Subcutaneous adipose tissue (tissue), 4 donors: ENCODE results near the gene LHFPL2. TPM values are rescaled to one million over a fixed set of nuclear protein-coding genes. Genes with fewer than 3 reads are reported as not detected.

Experiments
- total RNA-seq, 4 donors: library from RNA; depleted of rRNA; stranded (reverse); fragments of >200 nt; gene quantifications; one replicate each; pipeline ENCODE4 v1.1.0, GENCODE V29; 2016
- TF ChIP-seq, protein P1 (sequence below): fragments of 450-650 bp; IDR thresholded peaks from one replicate; pipeline ENCODE4 v1.5.1; 2016; ENCODE audit warnings: low read depth, mild to moderate bottlenecking, control low read depth, antibody characterized with exemption, moderate library complexity

The LHFPL2 gene
- total RNA-seq, 4 donors from 2014 or later: 18.5 to 104 (median 30.0) TPM

DNA sequence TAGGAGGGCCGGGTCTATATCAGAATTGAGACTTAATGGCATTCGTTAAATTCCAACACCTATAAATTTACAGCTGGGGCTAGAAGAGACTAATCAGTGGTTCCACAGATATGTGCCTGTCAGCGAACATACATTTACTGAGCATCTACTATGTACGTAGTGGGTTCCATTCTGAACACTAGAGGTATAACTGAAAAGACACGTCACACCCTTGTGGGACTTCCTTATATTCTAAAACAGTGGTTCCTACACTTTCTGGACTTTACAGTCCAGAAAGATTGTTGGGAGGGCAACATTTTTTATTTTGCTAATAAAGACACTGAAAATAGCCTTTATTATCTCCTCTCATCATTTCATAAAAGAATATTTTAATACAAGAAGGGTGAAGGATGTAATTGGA, 147.7 kb downstream of the LHFPL2 start:
- TF ChIP-seq, protein P1, sequence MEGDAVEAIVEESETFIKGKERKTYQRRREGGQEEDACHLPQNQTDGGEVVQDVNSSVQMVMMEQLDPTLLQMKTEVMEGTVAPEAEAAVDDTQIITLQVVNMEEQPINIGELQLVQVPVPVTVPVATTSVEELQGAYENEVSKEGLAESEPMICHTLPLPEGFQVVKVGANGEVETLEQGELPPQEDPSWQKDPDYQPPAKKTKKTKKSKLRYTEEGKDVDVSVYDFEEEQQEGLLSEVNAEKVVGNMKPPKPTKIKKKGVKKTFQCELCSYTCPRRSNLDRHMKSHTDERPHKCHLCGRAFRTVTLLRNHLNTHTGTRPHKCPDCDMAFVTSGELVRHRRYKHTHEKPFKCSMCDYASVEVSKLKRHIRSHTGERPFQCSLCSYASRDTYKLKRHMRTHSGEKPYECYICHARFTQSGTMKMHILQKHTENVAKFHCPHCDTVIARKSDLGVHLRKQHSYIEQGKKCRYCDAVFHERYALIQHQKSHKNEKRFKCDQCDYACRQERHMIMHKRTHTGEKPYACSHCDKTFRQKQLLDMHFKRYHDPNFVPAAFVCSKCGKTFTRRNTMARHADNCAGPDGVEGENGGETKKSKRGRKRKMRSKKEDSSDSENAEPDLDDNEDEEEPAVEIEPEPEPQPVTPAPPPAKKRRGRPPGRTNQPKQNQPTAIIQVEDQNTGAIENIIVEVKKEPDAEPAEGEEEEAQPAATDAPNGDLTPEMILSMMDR: no peak

DNA sequence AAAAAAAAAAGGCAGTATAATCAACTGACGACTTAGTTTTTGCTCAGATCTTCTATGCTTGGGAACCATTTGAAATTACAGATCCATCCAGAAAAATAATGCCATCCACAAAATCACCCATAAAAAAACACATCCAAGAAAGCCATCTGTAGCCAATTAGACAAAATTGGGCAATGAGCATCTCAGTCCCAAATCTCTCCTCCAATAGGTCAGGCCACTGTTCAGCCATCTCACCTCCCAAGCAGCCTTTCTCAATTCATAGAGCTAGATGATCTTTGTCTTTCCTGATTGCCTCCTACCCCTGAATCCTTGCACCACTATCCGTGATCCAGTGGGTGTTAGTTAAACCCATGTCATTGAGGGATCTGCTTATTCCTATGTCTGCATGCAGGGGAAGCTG, 148.5 kb downstream of the LHFPL2 start:
- TF ChIP-seq, protein P1: no peak

DNA sequence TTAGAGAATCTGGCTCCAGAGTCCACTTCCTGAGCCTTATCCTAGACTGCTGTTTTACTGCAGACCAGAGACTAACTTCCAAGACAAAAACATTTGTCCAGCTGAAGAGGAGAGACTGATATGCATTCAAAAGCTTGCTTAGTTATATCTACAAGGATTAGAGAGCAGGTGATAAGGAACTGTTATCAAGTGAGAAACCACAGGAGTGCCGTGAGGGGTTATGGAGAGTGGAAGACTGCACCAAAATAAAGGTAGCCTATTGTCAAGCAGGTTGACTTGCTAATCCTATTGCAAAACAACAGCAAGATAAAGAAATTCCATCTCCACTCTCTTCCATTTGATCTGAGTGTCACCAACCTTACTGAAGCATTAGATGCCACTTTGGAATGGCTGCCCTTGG, 149.1 kb downstream of the LHFPL2 start:
- TF ChIP-seq, protein P1: no peak

DNA sequence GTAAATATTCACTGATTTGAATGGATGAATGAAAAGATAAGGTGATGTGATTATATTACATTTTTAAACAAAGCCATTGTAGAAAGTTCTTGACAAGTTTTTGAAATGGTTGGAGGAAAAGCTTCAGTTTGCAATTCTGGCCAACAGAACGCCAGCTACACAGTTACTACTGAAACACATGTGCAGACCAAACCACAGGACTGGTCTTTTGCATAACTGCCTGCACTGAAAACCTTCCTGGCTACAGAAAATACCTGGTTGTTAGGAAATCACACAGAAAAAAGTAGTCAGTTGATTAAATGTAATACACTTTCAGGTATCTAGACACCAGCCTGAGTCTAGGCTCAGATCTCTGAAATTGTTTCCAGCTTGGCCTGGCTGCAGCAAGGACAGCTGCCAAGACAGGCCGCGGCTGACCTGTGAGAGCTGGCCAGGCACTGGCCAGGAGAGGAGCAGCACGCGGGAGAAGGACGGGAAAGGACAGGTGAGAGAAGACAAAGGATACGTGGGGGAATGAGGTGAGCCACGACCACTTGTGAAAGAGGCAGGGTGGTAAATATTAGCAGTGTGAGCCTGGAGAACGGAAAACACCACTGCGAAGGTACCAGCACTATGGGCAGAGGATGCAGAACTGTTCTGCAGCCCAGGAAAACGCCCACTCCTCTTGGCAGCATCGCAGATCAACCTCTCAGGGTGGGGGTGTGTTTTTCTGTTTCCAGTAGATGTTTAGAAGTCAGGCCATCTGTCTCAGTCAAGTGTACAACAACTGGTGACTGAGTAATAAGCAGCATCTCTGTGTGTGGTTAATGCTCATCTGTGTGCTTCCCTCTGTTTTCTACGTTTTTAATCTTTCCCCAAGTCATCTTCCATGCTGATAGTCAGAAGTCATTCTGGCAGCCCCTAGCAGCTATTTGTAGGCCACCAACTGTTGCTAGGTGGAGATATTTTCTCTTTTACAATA, 150.7 kb downstream of the LHFPL2 start:
- TF ChIP-seq, protein P1: no peak

- TF ChIP-seq, protein P1: no peak
These were observed 152.2 kb downstream of the LHFPL2 start for GRCh38 chr5:78496373-78496772.

DNA sequence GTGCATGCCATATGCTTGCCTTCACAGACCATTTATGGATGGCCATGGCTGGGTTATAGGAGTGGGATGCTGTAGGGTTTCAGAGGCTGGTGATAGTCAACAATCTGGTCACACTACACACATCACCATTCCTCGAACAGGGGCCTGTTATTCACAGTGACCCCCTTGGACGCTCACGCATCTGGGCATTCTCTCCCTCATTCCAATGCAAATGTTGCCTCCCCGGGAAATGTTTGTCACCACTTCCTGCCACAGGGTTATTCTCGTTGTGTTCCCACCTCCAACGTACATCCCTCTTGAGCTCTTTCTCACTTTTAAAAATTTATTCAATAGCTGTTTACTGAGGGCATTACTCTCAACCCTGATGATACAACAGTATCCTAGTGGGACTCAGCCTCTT, 152.8 kb downstream of the LHFPL2 start:
- TF ChIP-seq, protein P1: no peak

DNA sequence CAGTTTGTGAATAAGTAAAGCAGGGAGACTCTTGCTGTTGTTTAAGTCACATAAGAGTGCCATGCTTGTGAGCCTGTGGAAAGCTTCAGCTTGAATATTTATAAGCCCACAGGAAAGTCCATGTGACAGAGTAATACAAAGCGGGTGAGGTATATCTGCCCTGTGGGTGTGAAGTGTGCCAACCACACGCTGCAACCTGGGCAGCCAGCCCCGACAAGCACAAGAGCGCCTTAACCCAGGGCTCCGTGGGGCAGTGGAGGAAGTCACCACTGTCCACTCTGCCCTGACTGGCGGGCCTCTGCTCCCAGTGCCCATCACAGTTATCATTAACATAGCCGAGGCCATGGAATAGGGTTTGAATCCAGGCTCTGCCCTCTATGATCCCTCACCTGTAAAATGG, 155.9 kb downstream of the LHFPL2 start:
- TF ChIP-seq, protein P1: no peak
